H1 (cell line): ENCODE data around the gene VDAC2. TPM values are rescaled to one million over a fixed set of nuclear protein-coding genes. Genes with fewer than 3 reads are reported as not detected.

Source experiments
- CTCF ChIA-PET: fragments of 300-600 bp; sonication (Branson Sonifier 250); formaldehyde crosslinking; loops from one replicate; lab custom pipeline; 2021; ENCODE audit not compliant: partially characterized antibody; lab: Charles Lee
- POLR2A ChIA-PET: fragments of 300-600 bp; sonication (Branson Sonifier 250); formaldehyde crosslinking; loops from one replicate; lab custom pipeline; 2021; ENCODE audit warnings: inconsistent platforms; ENCODE audit not compliant: partially characterized antibody; lab: Charles Lee
- DNase-seq, 2 experiments: peaks; one replicate each; pipeline versions ENCODE4 v3.0.0 to v3.0.0-alpha.2; 2010 to 2022; ENCODE audit warnings: low spot score in 2 of 2, low read depth in 1 of 2, mixed read lengths in 1 of 2
- FAIRE-seq: peaks from 2 replicates; lab custom pipeline; 2011; peaks lifted over from hg19 to GRCh38; lab: Jason Lieb, UNC
- H2AFZ ChIP-seq: 2 replicates; pipeline ENCODE4 v1.8.1; 2012; ENCODE audit warnings: low read length, inconsistent platforms
- H2AK5ac ChIP-seq: 2 replicates; pipeline ENCODE4 v1.6.1; 2013; ENCODE audit warnings: low read depth, low read length
- H2BK120ac ChIP-seq: replicated peaks from 2 replicates; pipeline ENCODE3; 2013; ENCODE audit warnings: low read depth, low read length, inconsistent platforms
- H2BK12ac ChIP-seq: 2 replicates; pipeline ENCODE4 v1.6.1; 2013; ENCODE audit warnings: low read depth, low read length
- H2BK15ac ChIP-seq: 2 replicates; pipeline ENCODE4 v1.6.1; 2013; ENCODE audit warnings: low read length
- H2BK20ac ChIP-seq: 2 replicates; pipeline ENCODE4 v1.6.1; 2013; ENCODE audit warnings: low read length
- H2BK5ac ChIP-seq: 2 replicates; pipeline ENCODE4 v1.6.1; 2013; ENCODE audit warnings: low read depth, low read length
- H3K14ac ChIP-seq: 2 replicates; pipeline ENCODE4 v1.6.1; 2013; ENCODE audit warnings: inconsistent platforms; ENCODE audit not compliant: insufficient read length
- H3K18ac ChIP-seq: 2 replicates; pipeline ENCODE4 v1.6.1; 2013; ENCODE audit warnings: low read length; ENCODE audit errors: extremely low read depth
- H3K23ac ChIP-seq: 2 replicates; pipeline ENCODE4 v1.6.1; 2013; ENCODE audit warnings: inconsistent platforms; ENCODE audit not compliant: insufficient read length
- H3K23me2 ChIP-seq: 2 replicates; pipeline ENCODE4 v1.6.1; 2013; ENCODE audit warnings: low read depth, low read length
- H3K27ac ChIP-seq: 2 replicates; pipeline ENCODE4 v1.6.1; 2011; ENCODE audit warnings: low read depth, low read length, inconsistent platforms
- H3K27me3 ChIP-seq, 4 experiments: replicated peaks in 1 of 4; 1 replicate in 1 of 4; 2 replicates in 3 of 4; pipeline versions ENCODE4 v1.6.1 to v1.8.1; 2011 to 2013; ENCODE audit warnings: low read length in 3 of 4, mild to moderate bottlenecking in 3 of 4, inconsistent platforms in 2 of 4, mixed read lengths in 2 of 4, moderate library complexity in 1 of 4; ENCODE audit not compliant: control insufficient read depth in 3 of 4, insufficient read depth in 3 of 4; ENCODE audit errors: extremely low read depth in 1 of 4
- H3K36me3 ChIP-seq, 4 experiments: 2 replicates each; pipeline versions ENCODE4 v1.6.1 to v1.8.1; 2011 to 2013; ENCODE audit warnings: mild to moderate bottlenecking in 4 of 4, low read length in 3 of 4, moderate library complexity in 2 of 4, control low read depth in 1 of 4, inconsistent platforms in 1 of 4; ENCODE audit not compliant: insufficient read depth in 4 of 4, control insufficient read depth in 2 of 4
- H3K4ac ChIP-seq: replicated peaks from 2 replicates; pipeline ENCODE3; 2013; ENCODE audit warnings: low read length, low read depth, mixed read lengths, inconsistent platforms; ENCODE audit not compliant: insufficient read length
- H3K4me1 ChIP-seq, 4 experiments: replicated peaks in 1 of 4; 1 replicate in 1 of 4; 2 replicates in 3 of 4; pipeline versions ENCODE4 v1.6.1 to v1.8.1; 2011 to 2013; ENCODE audit warnings: low read length in 3 of 4, inconsistent platforms in 2 of 4, mixed read lengths in 1 of 4; ENCODE audit not compliant: insufficient read depth in 4 of 4, control insufficient read depth in 3 of 4
- H3K4me2 ChIP-seq, 2 experiments: 2 replicates each; pipeline versions ENCODE4 v1.6.1 to v1.8.1; 2011 to 2013; ENCODE audit warnings: low read depth in 2 of 2, low read length in 2 of 2, control low read depth in 1 of 2, inconsistent platforms in 1 of 2, mild to moderate bottlenecking in 1 of 2; ENCODE audit not compliant: insufficient read depth in 1 of 2
- H3K4me3 ChIP-seq, 4 experiments: fragments of 200-600, 300-600 bp in 1 of 4; sonication (generic), shearing (Covaris generic), sonication (Bioruptor Twin) in 1 of 4; 2 replicates each; pipeline versions ENCODE4 v1.5.1 to v1.8.1; 2011 to 2016; ENCODE audit warnings: low read length in 4 of 4, low read depth in 3 of 4, control low read depth in 2 of 4, inconsistent platforms in 2 of 4, mild to moderate bottlenecking in 2 of 4, mixed read lengths in 1 of 4, moderate library complexity in 1 of 4; ENCODE audit not compliant: insufficient read depth in 2 of 4; ENCODE audit errors: extremely low read depth in 1 of 4
- H3K56ac ChIP-seq: replicated peaks from 2 replicates; pipeline ENCODE3; 2013; ENCODE audit warnings: low read depth, mild to moderate bottlenecking, mixed read lengths, low read length, inconsistent platforms; ENCODE audit not compliant: insufficient read length
- H3K79me1 ChIP-seq: 2 replicates; pipeline ENCODE4 v1.6.1; 2013; ENCODE audit warnings: low read depth, low read length, control low read depth
- H3K79me2 ChIP-seq, 2 experiments: 2 replicates each; pipeline versions ENCODE4 v1.6.1 to v1.8.1; 2012 to 2013; ENCODE audit warnings: low read length in 2 of 2, mild to moderate bottlenecking in 2 of 2, inconsistent platforms in 1 of 2; ENCODE audit not compliant: insufficient read depth in 2 of 2, control insufficient read depth in 1 of 2
- H3K9ac ChIP-seq, 4 experiments: replicated peaks in 1 of 4; 1 replicate in 1 of 4; 2 replicates in 3 of 4; pipeline versions ENCODE4 v1.6.1 to v1.8.1; 2011 to 2013; ENCODE audit warnings: low read depth in 3 of 4, low read length in 3 of 4, control low read depth in 2 of 4, mild to moderate bottlenecking in 2 of 4, moderate library complexity in 2 of 4, inconsistent platforms in 1 of 4; ENCODE audit errors: extremely low read depth in 1 of 4
- H3K9me3 ChIP-seq, 2 experiments: 2 replicates each; pipeline versions ENCODE4 v1.6.1 to v1.8.1; 2012 to 2013; ENCODE audit warnings: mild to moderate bottlenecking in 2 of 2, moderate library complexity in 2 of 2, control low read depth in 1 of 2, inconsistent platforms in 1 of 2, low read depth in 1 of 2, low read length in 1 of 2, mixed read lengths in 1 of 2; ENCODE audit not compliant: insufficient read depth in 2 of 2
- H4K20me1 ChIP-seq, 2 experiments: replicated peaks in 1 of 2; 2 replicates each; pipeline versions ENCODE3 to v1.8.1; 2011 to 2013; ENCODE audit warnings: inconsistent platforms in 2 of 2, low read length in 2 of 2, mild to moderate bottlenecking in 1 of 2; ENCODE audit not compliant: insufficient read depth in 2 of 2, control insufficient read depth in 1 of 2
- H4K5ac ChIP-seq: 2 replicates; pipeline ENCODE4 v1.6.1; 2013; ENCODE audit warnings: low read length, low read depth, mixed read lengths, inconsistent platforms; ENCODE audit not compliant: insufficient read length
- H4K8ac ChIP-seq: 2 replicates; pipeline ENCODE4 v1.8.0; 2013; ENCODE audit warnings: mild to moderate bottlenecking, moderate library complexity, low read length, inconsistent platforms; ENCODE audit not compliant: insufficient read depth; ENCODE audit errors: extremely low read depth
- H4K91ac ChIP-seq: replicated peaks from 2 replicates; pipeline ENCODE3; 2013; ENCODE audit warnings: low read length, mixed read lengths, inconsistent platforms; ENCODE audit not compliant: insufficient read length
- EZH2 ChIP-seq: fragments of 200-600 bp; sonication (generic); IDR thresholded peaks from 2 replicates; pipeline ENCODE4 v1.7.1; 2012; ENCODE audit warnings: low read depth, mild to moderate bottlenecking, moderate library complexity, low read length, inconsistent platforms; ENCODE audit not compliant: severe bottlenecking
- WGBS, 2 experiments: shearing (Covaris generic) in 1 of 2; methylation state at CpG; one replicate each; pipeline versions ENCODE4 v1.1.6 to v1.1.7; 2013 to 2015; ENCODE audit warnings: low lambda C conversion rate in 2 of 2, mixed read lengths in 2 of 2, inconsistent platforms in 1 of 2, low coverage in 1 of 2, missing lambda C conversion rate in 1 of 2; ENCODE audit not compliant: insufficient replicate concordance in 2 of 2, insufficient coverage in 1 of 2, insufficient read length in 1 of 2; ENCODE audit errors: extremely low coverage in 1 of 2, missing lambda C conversion rate in 1 of 2; 5-methylcytosine and 5-hydroxymethylcytosine counted together
- polyA plus RNA-seq, 7 experiments: library from polyadenylated mRNA; depleted of rRNA in 3 of 7; stranded (reverse) in 5 of 7; unstranded in 2 of 7; fragments of >200 nt in 5 of 7; fragments of 200-250 nt in 2 of 7; gene quantifications; 1 replicate in 5 of 7; 2 replicates in 1 of 7; 4 replicates in 1 of 7; pipeline versions ENCODE4 v1.2.1 to v1.2.3, GENCODE V29; 2011 to 2013; ENCODE audit warnings: missing spikeins in 2 of 7, mixed read lengths in 2 of 7
- total RNA-seq: library from RNA; stranded (reverse); fragmentation: NEBNext Ultra II Directional; extraction: Animal tissue kit (Norgen Biotek cat#: 25700); gene quantifications from 2 replicates; pipeline ENCODE4 v1.2.1, GENCODE V29; 2021
- TF ChIP-seq, protein P1 (sequence below): IDR thresholded peaks from 2 replicates; pipeline ENCODE4 v1.6.1; 2012; ENCODE audit warnings: inconsistent platforms

VDAC2 gene
- total and polyA plus RNA-seq, 2 of the 8 experiments (the other 6 are each of a cell fraction or from before 2014, with no cell fraction given) = 89.8 to 284 TPM

DNA sequence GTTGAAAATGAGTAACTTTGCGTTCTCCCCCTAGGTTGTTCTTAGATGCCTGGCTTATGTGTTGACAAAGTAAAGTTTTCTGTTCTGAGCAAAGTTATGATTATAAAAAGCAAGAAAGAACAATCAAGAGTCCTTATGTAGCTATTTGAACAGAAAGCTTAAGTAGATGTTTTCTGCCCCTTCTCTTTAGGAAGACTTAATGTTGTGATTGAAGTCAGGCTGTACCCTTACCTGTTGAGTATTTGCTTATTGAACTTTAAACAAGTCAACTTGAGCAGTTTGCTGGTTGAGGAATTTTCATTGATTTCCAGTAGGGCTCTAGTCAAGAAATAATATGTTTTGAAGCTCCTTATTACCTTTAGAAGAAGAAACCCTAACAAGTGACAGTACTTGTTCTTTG, 33.9 kb upstream of the VDAC2 start:
- Histone ChIP-seq H3K18ac (no peak overlapping the region), H3K4me1 (no peaks in the 10 kb centered on the region), H2BK12ac (no peak overlapping the region), H2AK5ac (no peak overlapping the region), H2BK5ac (no peak overlapping the region), H4K20me1 (peaks cover 0 to 2% of the 10 kb centered on the region in 2 experiments), H3K9me3 (no peaks in the 10 kb centered on the region), H3K4ac (no peak overlapping the region), H3K14ac (no peak overlapping the region), H3K23ac (no peak overlapping the region), H3K79me1 (no peaks in the 10 kb centered on the region), H3K27me3 (no peaks in the 10 kb centered on the region), H4K5ac (no peak overlapping the region), H3K79me2 (no peaks in the 10 kb centered on the region), H4K91ac (no peak overlapping the region), H4K8ac (no peak overlapping the region), H2BK120ac (no peak overlapping the region), H2AFZ (no peak overlapping the region), H3K56ac (no peak overlapping the region), H3K36me3 (peaks cover 0 to 6% (median 0%) of the 10 kb centered on the region in 4 experiments; a peak in 2 of 8 replicates), H3K27ac (no peak overlapping the region), H3K9ac (no peak overlapping the region), H2BK20ac (no peak overlapping the region), H3K4me3 (no peak overlapping the region), H2BK15ac (no peak overlapping the region), H3K23me2 (no peaks in the 10 kb centered on the region), H3K4me2 (no peak overlapping the region)
- ChIA-PET CTCF (interaction anchor here (0.7 to 0.9 kb wide), 2 partner anchors 10 to 11 kb away, joined by 3 read pairs; no protein-coding TSS in a partner anchor), POLR2A (interaction anchor here (1.2 kb wide), 1 partner anchor 55 kb away, joined by 3 read pairs; no protein-coding TSS in a partner anchor)
- 100% methylated on average over 1 of the region's 1 CpG; no CpG with 5 or more reads in 1 of the 2 experiments for WGBS, 2 experiments
- FAIRE-seq (no peak), DNase-seq (no peak)
- TF ChIP-seq, protein P1, sequence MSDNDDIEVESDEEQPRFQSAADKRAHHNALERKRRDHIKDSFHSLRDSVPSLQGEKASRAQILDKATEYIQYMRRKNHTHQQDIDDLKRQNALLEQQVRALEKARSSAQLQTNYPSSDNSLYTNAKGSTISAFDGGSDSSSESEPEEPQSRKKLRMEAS = no peak
- no peak for TF ChIP-seq EZH2
